ENCODE results near the gene BCLAF1. TPM values are rescaled to one million over a fixed set of nuclear protein-coding genes. Genes with fewer than 3 reads are reported as not detected.

Gene BCLAF1
- total RNA-seq, 3 donors from 2014 or later: 136 to 218 (median 151) TPM

DNA sequence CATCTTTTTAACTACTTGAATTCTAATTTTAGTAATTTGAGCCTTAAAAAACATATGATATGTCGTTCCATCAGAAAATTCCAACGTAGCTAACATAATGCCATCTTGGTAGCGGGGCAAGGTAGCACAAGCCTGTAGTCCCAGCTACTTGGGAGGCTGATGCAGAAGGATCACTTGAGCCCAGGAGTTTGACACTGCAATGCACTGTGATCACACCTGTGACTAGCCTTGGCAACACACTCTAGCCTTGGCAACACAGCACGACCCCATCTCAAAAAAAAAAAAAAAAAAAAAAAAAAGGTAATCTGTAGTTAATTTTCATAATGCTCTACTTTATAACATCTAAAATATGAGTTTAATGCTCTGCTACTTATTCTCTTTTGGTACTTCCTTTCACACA is 6.7 kb downstream of the BCLAF1 start:
- TF ChIP-seq, protein P1, sequence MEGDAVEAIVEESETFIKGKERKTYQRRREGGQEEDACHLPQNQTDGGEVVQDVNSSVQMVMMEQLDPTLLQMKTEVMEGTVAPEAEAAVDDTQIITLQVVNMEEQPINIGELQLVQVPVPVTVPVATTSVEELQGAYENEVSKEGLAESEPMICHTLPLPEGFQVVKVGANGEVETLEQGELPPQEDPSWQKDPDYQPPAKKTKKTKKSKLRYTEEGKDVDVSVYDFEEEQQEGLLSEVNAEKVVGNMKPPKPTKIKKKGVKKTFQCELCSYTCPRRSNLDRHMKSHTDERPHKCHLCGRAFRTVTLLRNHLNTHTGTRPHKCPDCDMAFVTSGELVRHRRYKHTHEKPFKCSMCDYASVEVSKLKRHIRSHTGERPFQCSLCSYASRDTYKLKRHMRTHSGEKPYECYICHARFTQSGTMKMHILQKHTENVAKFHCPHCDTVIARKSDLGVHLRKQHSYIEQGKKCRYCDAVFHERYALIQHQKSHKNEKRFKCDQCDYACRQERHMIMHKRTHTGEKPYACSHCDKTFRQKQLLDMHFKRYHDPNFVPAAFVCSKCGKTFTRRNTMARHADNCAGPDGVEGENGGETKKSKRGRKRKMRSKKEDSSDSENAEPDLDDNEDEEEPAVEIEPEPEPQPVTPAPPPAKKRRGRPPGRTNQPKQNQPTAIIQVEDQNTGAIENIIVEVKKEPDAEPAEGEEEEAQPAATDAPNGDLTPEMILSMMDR (IDR thresholded peaks at IDR 0.05): no peak
- TF ChIP-seq POLR2A (IDR thresholded peaks at IDR 0.05): no peak
- no peak for TF ChIP-seq POLR2AphosphoS5 (IDR thresholded peaks at IDR 0.05)
- Histone ChIP-seq H3K27me3 (no peaks in the 10 kb centered on the region), H3K27ac (no peak overlapping the region), H3K4me1 (peaks cover 8 to 22% of the 10 kb centered on the region in 2 donors), H3K4me3 (no peak overlapping the region), H3K36me3 (no peaks in the 10 kb centered on the region), H3K9me3 (no peaks in the 10 kb centered on the region)
- no peak for DNase-seq (ENCODE audit: low spot score in 2 of 2)
- intact Hi-C loops (cut with DNase I; ENCODE audit: low total_unique reads): no loop called here

DNA sequence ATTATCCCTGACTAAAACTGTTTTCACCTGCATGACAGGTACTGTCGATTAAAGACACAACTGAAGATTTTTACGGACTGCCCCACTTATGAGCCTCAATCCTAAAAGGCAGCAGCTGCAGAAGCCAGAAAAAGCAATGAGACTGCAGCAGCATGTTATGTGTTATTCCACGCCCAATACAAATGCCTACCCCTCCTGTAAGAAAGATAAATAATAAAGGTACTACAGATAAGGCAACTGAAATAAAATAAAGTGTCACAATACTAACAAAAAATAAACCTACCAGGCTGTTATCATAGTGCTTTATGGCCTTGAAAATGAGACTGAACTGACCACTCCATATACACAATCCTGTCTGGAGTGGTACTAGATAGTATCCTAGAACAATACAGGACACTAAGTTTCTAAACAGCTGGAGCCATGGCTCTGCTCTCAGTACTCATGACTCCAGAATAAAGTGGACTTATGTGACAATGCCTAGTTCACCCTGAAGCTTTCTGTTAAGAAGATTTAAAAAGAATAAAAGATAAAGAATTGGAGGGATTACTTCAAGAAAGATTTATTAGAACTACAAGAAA is 9.5 kb downstream of the BCLAF1 start:
- TF ChIP-seq, protein P1 (IDR thresholded peaks at IDR 0.05): no peak
- no peak for TF ChIP-seq POLR2AphosphoS5 (IDR thresholded peaks at IDR 0.05)
- no peak for TF ChIP-seq POLR2A (IDR thresholded peaks at IDR 0.05)
- Histone ChIP-seq H3K27ac (no peak overlapping the region), H3K36me3 (no peaks in the 10 kb centered on the region), H3K9me3 (no peaks in the 10 kb centered on the region), H3K4me1 (peaks cover 5 to 10% of the 10 kb centered on the region in 2 donors), H3K27me3 (no peaks in the 10 kb centered on the region), H3K4me3 (no peak overlapping the region)
- intact Hi-C loops (cut with DNase I; ENCODE audit: low total_unique reads): no loop called here
- DNase-seq (ENCODE audit: low spot score in 2 of 2): no peak

DNA sequence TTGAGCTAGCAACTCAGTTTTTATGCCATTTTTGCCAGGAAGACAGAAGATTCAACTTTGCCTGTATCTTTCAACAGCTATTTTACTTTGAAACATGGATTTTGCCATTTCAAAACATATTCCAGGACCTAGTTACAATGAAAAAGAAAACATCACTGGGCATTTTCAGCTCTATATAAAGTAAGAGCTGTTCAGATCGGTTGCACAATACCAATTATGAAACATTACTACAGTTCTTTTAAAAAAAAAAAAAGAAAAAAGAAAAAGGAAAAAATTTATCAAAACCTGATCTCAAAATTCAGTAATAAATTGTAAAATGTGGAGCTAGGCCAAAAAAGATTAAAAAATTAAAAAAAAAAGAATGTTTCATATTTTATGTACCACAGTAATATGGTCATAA is 15.6 kb downstream of the BCLAF1 start:
- H3K9me3 ChIP-seq: no peaks in the 10 kb centered on the region
- no peak overlapping the region for H3K27ac ChIP-seq
- intact Hi-C loops (cut with DNase I; ENCODE audit: low total_unique reads): no loop called here
- H3K4me3 ChIP-seq: no peak overlapping the region
- peaks cover 8% of the 10 kb centered on the region for H3K36me3 ChIP-seq
- no peaks in the 10 kb centered on the region for H3K4me1 ChIP-seq
- no peak for DNase-seq (ENCODE audit: low spot score in 2 of 2)
- no peak for TF ChIP-seq POLR2AphosphoS5 (IDR thresholded peaks at IDR 0.05)
- no peak for TF ChIP-seq POLR2A (IDR thresholded peaks at IDR 0.05)
- TF ChIP-seq, protein P1 (IDR thresholded peaks at IDR 0.05): no peak
- H3K27me3 ChIP-seq: no peaks in the 10 kb centered on the region

DNA sequence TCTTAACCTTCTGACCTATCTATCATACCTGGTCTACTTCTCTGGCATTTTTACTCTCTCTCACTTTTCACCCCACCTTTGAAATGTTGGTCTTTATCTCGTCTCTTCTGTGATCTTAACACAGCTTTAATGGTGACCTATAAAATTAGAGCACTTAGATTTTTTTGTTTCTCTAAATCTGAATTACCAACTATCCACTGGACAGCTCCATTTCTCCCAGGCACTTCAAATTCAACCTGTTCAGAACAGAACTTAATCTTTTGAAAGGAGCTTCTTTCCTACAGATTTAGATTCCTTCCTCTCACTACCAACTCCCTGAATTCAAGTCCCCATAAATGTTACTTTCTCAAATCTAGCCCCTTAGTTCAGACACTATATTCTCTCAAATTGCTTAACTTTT is 24.5 kb downstream of the BCLAF1 start:
- Histone ChIP-seq H3K4me3 (no peak overlapping the region), H3K27me3 (no peaks in the 10 kb centered on the region), H3K9me3 (no peaks in the 10 kb centered on the region), H3K27ac (no peak overlapping the region), H3K36me3 (peaks cover 4% of the 10 kb centered on the region), H3K4me1 (no peaks in the 10 kb centered on the region)
- TF ChIP-seq POLR2A (IDR thresholded peaks at IDR 0.05): no peak
- TF ChIP-seq, protein P1 (IDR thresholded peaks at IDR 0.05): no peak
- TF ChIP-seq POLR2AphosphoS5 (IDR thresholded peaks at IDR 0.05): no peak
- DNase-seq (ENCODE audit: low spot score in 2 of 2): no peak
- intact Hi-C loops (cut with DNase I; ENCODE audit: low total_unique reads): no loop called here

DNA sequence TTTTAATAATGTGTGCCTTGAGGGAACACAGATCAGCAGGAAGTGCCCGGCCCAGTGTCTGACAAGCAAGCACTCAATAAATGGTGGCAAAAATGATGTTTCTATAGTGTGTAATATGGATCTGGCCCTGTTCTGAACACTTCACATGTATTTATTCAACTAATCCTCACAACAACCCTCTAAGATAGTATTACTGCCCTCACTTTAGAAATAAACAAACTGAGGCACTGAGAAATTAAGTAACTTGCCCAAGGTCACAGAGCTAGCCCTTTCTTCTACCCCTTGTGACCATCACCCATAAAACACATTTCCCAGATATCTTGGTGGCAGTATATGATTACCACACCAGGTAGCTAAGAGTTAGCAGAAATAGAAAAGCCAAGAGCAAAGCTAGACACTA is 26.7 kb downstream of the BCLAF1 start:
- intact Hi-C loops (cut with DNase I; ENCODE audit: low total_unique reads): no loop called here
- no peaks in the 10 kb centered on the region for H3K4me1 ChIP-seq
- H3K4me3 ChIP-seq: no peak overlapping the region
- no peaks in the 10 kb centered on the region for H3K27me3 ChIP-seq
- no peak overlapping the region for H3K27ac ChIP-seq
- TF ChIP-seq POLR2A (IDR thresholded peaks at IDR 0.05) (no peak), POLR2AphosphoS5 (IDR thresholded peaks at IDR 0.05) (no peak)
- TF ChIP-seq, protein P1 (IDR thresholded peaks at IDR 0.05): no peak
- DNase-seq (ENCODE audit: low spot score in 2 of 2): no peak
- H3K9me3 ChIP-seq: no peaks in the 10 kb centered on the region
- peaks cover 4% of the 10 kb centered on the region for H3K36me3 ChIP-seq

All from breast epithelium (tissue), 4 donors.